ENCODE results near the gene OASL.

The OASL gene

DNA sequence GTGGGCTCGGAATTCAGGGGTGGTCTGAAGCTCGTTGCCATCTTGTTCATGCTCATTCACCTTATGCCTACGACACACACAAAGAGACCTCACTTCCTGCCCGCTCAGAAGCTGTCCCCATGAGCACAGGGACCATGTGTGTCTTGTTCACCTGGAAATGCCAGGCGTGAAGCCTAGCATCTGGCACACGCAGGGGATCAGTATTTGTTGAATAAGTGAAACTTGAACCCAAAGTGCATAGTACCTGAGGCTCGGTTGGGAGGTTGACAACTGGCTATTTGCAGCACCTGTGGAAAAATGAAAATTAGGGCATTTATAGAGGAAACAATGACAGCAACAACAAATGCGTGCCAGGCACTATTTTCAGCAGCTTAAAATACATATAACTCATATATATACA is 28.2 kb downstream of the OASL start:
- no peak for DNase-seq

DNA sequence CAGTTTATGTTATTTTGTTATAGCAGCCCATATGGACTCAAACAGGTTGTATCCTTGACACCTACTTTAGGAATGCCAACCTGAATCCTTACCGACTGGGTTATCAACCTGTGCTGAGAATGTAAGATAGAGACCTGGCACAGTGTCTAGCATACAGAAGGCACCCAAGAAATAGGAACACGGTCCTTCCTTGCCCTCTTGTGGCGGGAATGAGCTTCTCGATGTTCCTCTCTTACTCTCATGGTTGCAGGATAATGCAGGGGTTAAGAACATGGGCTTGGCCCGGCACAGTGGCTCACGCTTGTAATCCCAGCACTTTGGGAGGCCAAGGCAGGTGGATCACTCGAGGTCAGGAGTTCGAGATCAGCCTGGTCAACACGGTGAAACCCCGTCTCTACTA is 29.3 kb downstream of the OASL start:
- peak; percentile 19 for DNase-seq

DNA sequence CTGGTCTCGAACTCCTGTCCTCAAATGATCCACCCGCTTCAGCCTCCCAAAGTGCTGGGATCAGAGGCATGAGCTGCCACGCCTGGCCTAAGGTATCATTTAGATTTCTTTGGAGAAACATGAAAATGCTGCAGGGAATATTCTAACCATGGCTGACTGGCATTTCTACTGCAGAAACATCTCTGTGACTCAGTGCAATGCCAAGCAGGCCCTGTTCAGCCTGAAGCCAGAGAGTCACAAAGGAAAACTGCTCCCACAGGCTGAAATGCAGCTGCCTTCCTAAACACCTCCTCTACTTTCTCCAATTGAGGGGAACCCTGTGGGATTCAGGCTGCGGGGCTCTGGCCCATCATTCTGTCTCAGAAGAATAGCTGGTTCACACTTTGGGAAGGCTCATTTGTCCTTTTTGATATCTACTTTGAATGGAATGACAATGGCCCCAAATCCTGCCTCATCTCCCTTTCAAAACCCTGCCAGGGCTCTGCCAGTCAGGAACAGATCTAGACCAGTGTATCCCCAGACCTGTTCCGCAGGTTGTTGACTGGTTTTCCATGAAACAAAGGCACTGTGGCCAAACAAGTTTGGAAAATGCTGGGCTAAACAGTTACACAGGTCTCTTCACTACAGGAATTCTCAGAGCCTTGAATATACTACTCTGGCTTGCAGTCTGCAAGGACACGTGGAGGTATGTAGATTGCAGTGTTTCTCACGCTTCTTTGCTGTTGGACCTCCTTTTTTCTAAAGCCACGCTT is 30.5 kb downstream of the OASL start:
- DNase-seq = no peak

DNA sequence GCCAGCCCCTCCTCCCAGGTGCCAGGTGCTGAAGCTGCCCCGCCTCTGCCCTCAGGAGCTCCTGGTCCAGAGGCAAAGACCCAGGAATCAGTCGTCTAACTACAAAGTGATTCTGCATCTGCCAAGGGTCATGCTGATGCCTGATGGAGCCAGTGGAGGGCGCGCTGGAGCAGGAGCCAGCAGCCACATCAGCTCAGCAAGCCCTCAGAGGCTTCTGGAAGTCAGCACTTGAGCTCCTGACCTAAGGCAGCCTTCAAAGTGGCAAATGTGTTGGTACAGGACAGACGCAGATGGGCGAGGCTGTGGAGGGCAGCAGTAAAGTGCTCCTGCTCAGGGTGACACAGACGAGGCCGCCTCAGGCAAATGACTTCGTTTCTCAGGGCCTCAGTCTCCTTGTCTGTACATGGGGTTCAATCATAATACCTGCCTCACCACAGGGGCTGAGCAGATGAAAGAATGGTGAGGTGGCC is 33.7 kb downstream of the OASL start:
- peak; percentile 15 for DNase-seq

DNA sequence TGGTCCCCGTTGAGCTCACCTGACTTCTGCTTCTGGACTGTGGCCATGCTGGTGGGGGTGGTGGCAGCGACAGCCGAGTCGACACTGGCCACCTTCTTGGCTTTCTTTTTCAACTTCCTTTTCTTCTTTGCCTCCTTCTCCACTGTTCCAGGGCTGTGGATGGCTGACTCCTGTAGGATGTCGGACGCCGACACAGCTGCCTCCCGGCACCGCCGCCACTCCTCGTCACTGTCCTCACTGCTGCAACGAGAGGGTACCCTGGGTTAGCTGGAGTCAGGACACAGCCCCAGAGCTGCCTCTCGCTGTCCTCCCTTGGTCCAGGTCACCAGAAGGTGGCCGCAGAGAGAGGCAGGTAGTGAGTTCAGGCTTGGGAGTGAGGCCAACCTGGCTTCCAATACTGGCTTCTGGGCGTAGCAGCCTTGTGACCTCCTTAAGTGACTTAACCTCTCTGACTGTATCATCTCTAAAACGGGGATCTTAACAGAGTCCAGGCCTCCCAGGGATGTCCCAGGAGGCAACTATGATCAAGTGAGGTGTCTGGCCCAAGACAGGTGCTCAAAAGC is 34.7 kb downstream of the OASL start:
- no peak for DNase-seq

DNA sequence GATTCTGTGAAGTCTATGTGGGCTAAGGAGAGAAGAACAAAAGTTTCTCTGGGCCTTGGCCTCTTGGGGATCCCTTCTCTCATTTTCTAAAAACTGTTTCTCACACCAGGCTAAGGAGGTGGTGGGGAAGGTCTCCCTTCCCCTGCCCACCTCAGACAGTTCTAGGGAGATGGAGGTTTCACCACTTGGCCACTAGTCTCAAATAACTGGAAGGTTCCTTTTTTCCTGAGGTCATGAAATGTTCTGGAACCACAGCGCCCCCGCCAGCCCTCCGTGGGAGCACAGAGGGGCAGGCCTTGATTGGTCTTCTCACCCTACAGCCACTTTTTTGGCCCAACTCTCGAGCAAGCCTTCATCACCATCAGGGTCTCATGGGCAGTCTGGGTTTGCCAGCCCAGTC is 35.4 kb downstream of the OASL start:
- no peak for DNase-seq

DNA sequence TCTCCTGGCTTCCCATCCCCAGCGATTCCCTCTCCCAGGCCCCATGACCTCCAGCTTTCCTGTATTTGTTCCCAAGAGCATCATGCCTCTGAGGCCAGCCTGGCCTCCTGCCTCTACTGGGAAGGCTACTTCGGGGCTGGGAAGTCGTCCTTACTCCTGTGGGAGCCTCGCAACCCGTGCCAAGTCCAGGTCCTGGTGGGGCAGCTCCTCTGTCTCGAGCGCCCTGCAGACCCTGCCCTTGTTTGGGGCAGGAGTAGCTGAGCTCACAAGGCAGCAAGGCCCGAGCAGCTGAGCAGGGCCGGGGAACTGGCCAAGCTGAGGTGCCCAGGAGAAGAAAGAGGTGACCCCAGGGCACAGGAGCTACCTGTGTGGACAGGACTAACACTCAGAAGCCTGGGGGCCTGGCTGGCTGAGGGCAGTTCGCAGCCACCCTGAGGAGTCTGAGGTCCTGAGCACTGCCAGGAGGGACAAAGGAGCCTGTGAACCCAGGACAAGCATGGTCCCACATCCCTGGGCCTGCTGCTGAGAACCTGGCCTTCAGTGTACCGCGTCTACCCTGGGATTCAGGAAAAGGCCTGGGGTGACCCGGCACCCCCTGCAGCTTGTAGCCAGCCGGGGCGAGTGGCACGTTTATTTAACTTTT is 37.1 kb downstream of the OASL start:
- no peak for DNase-seq

DNA sequence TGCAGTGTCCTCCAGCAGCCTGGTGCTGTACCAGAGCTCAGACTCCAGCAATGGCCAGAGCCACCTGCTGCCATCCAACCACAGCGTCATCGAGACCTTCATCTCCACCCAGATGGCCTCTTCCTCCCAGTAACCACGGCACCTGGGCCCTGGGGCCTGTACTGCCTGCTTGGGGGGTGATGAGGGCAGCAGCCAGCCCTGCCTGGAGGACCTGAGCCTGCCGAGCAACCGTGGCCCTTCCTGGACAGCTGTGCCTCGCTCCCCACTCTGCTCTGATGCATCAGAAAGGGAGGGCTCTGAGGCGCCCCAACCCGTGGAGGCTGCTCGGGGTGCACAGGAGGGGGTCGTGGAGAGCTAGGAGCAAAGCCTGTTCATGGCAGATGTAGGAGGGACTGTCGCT is 38.0 kb downstream of the OASL start:
- DNase-seq = no peak

DNA sequence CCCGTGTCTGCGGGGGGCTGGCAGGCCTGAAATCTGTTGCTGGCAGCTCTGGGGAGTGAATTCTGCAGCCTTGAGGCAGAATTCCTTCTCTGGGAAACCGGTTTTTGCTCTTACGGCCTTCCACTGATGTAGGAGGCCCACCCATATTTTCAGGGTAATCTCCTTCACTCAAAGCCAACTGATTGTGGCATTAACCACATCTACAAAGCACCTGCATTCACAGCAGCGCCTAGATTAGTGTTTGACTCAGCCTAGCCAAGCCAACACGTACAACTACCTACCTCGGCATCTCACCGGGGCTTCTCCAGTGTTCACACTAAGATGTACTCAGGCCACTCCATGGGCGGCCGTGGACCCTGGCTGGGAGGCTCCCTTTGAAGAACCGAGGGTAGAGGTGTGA is 38.5 kb downstream of the OASL start:
- DNase-seq = no peak

DNA sequence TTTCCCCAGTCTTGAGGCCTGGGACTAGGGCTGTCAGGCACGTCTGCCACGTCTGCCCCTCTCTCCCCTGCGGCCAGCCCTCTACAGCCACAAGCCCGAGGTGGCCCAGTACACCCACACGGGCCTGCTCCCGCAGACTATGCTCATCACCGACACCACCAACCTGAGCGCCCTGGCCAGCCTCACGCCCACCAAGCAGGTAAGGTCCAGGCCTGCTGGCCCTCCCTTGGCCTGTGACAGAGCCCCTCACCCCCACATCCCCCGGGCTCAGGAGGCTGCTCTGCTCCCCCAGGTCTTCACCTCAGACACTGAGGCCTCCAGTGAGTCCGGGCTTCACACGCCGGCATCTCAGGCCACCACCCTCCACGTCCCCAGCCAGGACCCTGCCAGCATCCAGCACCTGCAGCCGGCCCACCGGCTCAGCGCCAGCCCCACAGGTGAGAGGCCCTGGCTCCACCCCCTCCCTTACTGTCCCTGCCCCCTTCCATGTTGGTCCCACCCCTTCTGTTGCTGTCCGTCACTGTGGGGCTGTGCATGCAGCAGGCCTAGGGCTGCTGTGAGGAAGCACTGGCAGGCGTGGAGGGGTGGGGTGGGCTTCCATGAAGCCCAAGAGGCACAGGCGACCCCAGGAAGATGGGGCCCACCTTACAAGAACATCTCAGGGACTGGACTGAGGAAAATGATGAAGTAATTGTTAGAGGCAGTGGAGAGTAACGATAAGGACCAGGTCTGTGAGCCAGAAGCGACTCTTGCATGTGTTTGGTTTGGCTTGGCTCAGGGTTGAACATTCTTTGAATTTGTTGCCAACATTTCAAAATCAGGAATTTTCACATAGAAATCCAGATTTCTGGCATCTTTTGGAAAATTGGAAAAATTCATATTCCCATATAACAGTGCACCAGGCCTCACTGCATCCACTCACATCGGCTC is 39.6 kb downstream of the OASL start:
- DNase-seq = no peak

DNA sequence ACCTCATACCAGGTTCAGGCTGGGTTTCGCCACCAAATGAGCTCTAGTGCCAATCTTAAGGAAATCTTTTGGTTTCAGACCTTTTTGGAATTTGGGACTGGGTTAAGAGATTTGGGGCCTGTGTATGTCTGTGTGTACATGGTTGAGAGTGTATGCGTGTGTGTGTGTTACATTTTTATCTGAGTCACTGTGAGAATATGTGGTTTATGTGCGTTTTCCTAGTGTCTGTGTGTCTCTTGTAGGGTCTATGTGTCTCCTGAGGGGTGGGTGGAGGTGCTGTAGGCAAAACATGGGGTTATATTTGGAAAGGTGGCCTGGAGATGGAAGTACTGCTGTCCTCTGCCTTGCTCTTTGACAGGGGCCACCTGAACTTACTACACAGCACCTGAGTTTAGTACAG is 40.6 kb downstream of the OASL start:
- no peak for DNase-seq

DNA sequence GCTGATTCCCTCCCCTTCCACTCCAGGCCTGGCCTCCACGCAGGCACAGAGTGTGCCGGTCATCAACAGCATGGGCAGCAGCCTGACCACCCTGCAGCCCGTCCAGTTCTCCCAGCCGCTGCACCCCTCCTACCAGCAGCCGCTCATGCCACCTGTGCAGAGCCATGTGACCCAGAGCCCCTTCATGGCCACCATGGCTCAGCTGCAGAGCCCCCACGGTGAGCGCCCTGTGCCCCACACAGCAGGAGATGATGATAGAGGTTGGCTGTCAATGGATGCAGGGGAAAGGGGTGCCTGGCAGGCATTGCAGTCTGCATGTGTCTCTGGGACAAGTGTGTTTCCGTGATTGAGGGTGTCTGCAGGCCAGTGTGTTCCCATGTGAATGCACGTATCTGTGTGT is 41.6 kb downstream of the OASL start:
- no peak for DNase-seq

DNA sequence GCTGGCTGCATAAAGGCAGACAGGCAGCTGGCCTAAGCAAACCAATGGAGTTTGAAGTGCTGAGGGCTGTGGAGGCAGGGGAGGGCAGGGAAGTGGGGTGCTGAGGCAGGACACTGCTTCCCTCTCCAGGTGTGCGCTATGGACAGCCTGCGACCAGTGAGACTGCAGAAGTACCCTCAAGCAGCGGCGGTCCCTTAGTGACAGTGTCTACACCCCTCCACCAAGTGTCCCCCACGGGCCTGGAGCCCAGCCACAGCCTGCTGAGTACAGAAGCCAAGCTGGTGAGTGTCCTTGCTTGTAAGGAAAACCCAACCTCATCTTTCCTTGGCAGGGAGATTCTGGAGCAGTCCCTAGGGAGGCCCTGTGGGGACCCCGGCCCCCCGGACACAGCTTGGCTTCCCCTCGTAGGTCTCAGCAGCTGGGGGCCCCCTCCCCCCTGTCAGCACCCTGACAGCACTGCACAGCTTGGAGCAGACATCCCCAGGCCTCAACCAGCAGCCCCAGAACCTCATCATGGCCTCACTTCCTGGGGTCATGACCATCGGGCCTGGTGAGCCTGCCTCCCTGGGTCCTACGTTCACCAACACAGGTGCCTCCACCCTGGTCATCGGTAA is 42.8 kb downstream of the OASL start:
- no peak for DNase-seq

DNA sequence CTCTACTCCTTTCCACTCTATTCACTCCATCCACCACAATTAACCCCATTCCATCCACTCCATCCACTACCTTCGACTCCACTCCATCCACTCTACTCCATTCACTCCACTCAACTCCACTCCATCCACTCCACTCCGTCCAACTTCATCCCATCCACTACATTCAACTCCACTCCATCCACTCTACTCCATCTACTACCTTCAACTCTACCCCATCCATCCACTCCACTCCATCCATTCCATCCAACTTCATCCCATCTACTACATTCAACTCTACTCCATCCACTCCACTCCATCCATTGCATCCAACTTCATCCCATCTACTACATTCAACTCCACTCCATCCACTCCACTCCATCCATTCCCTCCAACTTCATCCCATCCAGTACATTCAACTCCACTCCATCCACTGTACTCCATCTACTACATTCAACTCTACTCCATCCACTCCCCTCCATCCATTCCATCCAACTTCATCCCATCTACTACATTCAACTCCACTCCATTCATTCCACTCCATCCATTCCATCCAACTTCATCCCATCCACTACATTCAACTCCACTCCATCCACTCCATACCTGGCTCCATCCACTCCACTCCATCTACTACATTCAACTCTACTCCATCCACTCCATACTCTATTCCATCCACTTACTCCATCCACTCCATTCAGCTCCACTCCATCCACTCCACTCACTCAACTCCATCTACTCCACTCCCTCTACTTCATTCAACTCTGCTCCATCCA is 44.3 kb downstream of the OASL start:
- DNase-seq = no peak

DNA sequence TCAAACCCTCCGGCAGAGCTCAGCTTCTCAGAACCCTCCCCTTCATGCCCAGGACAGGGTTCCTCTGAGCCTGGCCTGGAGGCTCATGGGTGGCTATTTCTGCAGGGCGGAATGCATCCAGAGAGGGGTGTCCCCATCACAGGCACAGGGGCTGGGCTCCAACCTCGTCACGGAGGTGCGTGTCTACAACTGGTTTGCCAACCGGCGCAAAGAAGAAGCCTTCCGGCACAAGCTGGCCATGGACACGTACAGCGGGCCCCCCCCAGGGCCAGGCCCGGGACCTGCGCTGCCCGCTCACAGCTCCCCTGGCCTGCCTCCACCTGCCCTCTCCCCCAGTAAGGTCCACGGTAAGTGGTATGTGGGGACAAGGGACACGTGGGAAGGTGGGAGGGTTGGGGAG is 45.0 kb downstream of the OASL start:
- DNase-seq = no peak

DNA sequence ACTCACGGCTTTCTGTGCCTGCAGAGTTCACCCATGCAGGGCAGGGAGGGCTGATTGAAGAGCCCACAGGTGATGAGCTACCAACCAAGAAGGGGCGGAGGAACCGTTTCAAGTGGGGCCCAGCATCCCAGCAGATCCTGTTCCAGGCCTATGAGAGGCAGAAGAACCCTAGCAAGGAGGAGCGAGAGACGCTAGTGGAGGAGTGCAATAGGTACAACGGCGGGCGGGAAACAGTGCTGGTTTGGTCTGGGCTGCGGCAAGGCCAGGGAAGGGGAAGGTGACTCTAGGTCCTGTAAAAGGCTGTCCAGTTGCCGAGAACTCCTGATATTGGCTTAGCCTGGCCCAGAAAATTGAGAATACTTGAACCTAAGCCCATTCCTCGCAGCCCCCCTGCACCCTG is 45.5 kb downstream of the OASL start:
- no peak for DNase-seq

DNA sequence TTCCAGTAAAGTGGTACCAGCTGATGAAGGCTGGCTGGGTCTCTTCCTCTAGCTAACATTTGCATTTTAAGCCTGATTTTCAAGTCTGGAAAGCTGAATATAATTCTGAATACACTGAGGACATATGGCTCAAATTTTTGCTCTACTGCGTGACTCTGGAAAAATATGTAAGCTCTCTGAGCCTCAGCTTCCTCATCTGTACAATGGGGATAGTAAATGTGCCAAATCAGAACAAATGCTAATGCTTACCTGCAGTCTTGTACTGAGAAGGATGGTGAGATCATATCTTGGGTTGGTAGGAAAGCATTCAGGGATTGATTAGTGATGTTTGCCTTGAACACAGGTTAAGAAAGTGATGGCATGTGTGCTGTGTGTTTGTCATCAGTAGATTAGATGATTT is 46.1 kb downstream of the OASL start:
- no peak for DNase-seq

DNA sequence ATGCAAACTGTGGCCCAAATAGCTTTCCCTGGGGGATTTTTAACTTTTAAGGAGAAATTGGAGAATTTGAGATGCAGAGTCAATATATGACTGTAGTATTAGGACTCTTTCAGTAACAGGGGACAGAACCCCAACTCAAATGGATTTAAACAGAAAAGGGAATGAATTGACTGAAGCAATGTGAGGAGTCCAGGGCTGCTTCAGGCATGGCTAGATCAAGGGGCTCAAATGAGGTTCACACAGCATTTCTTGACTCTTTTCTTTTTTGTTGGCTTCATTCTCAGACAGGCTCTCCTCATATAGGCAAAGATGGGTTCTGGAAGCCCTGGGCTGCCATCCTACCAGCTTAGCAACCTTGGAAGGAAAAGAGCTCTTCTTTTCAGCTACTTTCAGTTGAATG is 47.1 kb downstream of the OASL start:
- no peak for DNase-seq

DNA sequence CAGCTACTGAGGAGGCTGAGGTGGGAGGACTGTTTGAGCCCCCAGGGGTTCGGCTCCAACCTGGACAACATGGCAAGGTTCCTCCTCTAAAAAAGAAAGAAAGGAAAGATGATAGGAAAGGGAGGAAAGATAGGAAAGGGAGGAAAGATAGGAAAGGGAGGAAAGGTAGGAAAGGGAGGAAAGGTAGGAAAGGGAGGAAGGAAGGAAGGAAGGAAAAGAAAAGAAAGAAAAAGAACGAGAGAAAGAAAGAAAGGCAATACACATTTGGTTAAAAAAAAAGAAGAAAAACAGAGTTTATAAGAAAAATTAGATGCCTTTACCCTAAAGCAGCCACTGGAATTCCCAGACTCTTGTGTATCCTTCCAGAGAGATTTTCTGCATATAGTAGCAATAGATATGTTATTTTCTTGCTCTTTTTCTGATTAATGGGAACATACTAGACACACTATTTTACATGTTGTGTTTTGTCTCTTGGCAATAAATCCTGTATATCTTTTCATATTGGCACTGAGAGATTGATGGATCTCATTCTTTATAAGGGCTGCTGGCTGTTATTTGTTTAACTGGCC is 48.5 kb downstream of the OASL start:
- DNase-seq = no peak

DNA sequence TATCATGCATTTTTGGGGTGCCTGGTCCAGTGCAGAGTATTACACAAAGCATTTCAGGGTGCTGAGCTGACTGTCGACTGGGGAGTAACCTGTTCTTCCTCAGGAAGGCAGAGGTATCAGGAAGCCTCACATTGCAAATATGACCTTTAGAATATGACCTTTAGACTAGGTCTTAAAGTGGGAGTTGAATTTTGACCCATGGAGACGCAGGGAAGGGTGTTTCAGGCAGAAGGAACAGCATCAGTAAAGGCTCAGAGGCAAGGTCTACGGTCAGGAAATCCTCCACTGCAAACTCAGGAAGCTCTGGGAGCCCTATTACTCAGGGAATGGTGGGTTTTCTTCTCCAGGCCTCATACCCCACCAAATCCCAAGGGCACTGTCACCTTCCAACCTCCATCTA is 49.4 kb downstream of the OASL start:
- no peak for DNase-seq

DNA sequence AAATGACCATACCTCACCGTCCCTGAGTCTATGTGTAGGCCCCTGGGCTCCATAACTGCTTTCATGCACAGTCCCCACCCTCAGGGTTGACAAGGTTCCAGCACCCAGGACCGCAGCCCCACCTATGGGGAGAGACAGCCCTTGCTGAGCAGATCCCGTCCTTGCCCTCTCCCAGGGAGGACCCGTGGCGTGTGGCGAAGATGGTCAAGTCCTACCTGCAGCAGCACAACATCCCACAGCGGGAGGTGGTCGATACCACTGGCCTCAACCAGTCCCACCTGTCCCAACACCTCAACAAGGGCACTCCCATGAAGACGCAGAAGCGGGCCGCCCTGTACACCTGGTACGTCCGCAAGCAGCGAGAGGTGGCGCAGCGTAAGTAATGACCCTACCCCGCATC is 50.4 kb downstream of the OASL start:
- DNase-seq = no peak

DNA sequence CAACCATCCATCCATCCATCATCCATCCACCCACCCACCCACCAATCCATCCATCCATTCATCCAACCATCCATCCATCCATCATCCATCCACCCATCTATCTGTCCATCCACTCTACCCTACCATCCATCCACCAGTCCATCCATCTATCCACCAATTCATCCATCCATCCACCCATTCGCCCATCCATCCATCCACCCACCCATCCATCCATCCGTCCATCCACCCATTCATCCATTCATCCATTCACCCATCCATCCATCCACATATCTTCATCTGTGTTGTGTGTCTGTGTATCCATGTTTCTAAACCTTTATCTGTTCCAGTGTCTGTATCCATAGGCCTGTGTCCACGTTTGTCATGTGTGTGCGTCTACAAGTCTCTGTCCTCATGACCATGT is 50.8 kb downstream of the OASL start:
- DNase-seq = no peak

All from retina (tissue), 1 donor.